Panc1 (cell line): ENCODE results near the gene ZC3H12C.

Experiments used
- CTCF ChIP-seq: fragments of 450-650 bp; IDR thresholded peaks from 2 replicates; pipeline ENCODE4 v1.5.1; 2017; ENCODE audit warnings: mild to moderate bottlenecking
- POLR2AphosphoS5 ChIP-seq: IDR thresholded peaks from 2 replicates; pipeline ENCODE4 v1.6.1; 2012; ENCODE audit warnings: mild to moderate bottlenecking, low read depth, low read length, moderate library complexity
- REST ChIP-seq, 2 experiments: IDR thresholded peaks; 2 replicates each; pipeline ENCODE4 v1.6.1; 2011 to 2012; ENCODE audit warnings: low read depth in 2 of 2, control low read depth in 1 of 2, low read length in 1 of 2, mild to moderate bottlenecking in 1 of 2, moderate library complexity in 1 of 2; ENCODE audit not compliant: insufficient read depth in 1 of 2
- SIN3A ChIP-seq: IDR thresholded peaks from 2 replicates; pipeline ENCODE4 v1.6.1; 2012; ENCODE audit warnings: low read depth, mild to moderate bottlenecking, low read length, moderate library complexity, borderline replicate concordance; ENCODE audit not compliant: insufficient read depth
- TCF7L2 ChIP-seq: IDR thresholded peaks from 2 replicates; pipeline ENCODE4 v1.6.1; 2011; ENCODE audit warnings: mild to moderate bottlenecking, low read depth, low read length, inconsistent platforms

GRCh38 chr11:110177086-110177456, 83.9 kb downstream of the ZC3H12C start:
- TF ChIP-seq CTCF (no peak), POLR2AphosphoS5 (no peak), TCF7L2 (no peak), REST (IDR thresholded peaks at IDR 0.05; ENCODE audit: insufficient read depth in 1 of 2, low read depth in 2 of 2, low read length in 1 of 2) (no peak), SIN3A (no peak)
